Measurements from ENCODE around the gene FBXO10. TPM values are rescaled to one million over a fixed set of nuclear protein-coding genes. Genes with fewer than 3 reads are reported as not detected.
A peak's percentile ranks its signal among the peaks of the same experiment; 100 is the strongest.

Gene FBXO10
- total RNA-seq, 1 experiment from 2014 or later: 14.0 TPM

- peak; percentile 72; the same call in 1 of the 2 replicates for TF ChIP-seq CREM (CRISPR knock-in tag; IDR thresholded peaks at IDR 0.05)
- TF ChIP-seq, protein P1, sequence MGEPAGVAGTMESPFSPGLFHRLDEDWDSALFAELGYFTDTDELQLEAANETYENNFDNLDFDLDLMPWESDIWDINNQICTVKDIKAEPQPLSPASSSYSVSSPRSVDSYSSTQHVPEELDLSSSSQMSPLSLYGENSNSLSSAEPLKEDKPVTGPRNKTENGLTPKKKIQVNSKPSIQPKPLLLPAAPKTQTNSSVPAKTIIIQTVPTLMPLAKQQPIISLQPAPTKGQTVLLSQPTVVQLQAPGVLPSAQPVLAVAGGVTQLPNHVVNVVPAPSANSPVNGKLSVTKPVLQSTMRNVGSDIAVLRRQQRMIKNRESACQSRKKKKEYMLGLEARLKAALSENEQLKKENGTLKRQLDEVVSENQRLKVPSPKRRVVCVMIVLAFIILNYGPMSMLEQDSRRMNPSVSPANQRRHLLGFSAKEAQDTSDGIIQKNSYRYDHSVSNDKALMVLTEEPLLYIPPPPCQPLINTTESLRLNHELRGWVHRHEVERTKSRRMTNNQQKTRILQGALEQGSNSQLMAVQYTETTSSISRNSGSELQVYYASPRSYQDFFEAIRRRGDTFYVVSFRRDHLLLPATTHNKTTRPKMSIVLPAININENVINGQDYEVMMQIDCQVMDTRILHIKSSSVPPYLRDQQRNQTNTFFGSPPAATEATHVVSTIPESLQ (CRISPR knock-in tag; IDR thresholded peaks at IDR 0.05): 0 out of 2 replicates have a peak, but pooled peaks have one; percentile 48
- no peak for TF ChIP-seq ZNF138 (CRISPR knock-in tag; conservative IDR thresholded peaks at IDR 0.05)
- TF ChIP-seq KAT7 (CRISPR knock-in tag; IDR thresholded peaks at IDR 0.05; ENCODE audit: borderline replicate concordance): peak; percentile 95; the same call in 1 of the 2 replicates
- TF ChIP-seq ESRRA (CRISPR knock-in tag; IDR thresholded peaks at IDR 0.05; ENCODE audit: borderline replicate concordance): peak; percentile 96
- peak; percentile 96; the same call in 1 of the 2 replicates for TF ChIP-seq TP53 (CRISPR knock-in tag; IDR thresholded peaks at IDR 0.05)
- TF ChIP-seq E2F4 (CRISPR knock-in tag; IDR thresholded peaks at IDR 0.05; ENCODE audit: borderline replicate concordance, low read depth): peak; percentile 89
- TF ChIP-seq, protein P2, sequence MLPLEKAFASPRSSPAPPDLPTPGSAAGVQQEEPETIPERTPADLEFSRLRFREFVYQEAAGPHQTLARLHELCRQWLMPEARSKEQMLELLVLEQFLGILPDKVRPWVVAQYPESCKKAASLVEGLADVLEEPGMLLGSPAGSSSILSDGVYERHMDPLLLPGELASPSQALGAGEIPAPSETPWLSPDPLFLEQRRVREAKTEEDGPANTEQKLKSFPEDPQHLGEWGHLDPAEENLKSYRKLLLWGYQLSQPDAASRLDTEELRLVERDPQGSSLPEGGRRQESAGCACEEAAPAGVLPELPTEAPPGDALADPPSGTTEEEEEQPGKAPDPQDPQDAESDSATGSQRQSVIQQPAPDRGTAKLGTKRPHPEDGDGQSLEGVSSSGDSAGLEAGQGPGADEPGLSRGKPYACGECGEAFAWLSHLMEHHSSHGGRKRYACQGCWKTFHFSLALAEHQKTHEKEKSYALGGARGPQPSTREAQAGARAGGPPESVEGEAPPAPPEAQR (CRISPR knock-in tag; IDR thresholded peaks at IDR 0.05): no peak
- TF ChIP-seq, protein P3, sequence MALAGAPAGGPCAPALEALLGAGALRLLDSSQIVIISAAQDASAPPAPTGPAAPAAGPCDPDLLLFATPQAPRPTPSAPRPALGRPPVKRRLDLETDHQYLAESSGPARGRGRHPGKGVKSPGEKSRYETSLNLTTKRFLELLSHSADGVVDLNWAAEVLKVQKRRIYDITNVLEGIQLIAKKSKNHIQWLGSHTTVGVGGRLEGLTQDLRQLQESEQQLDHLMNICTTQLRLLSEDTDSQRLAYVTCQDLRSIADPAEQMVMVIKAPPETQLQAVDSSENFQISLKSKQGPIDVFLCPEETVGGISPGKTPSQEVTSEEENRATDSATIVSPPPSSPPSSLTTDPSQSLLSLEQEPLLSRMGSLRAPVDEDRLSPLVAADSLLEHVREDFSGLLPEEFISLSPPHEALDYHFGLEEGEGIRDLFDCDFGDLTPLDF (CRISPR knock-in tag; IDR thresholded peaks at IDR 0.05): peak; percentile 97
- peak; percentile 98 for TF ChIP-seq IRF1 (CRISPR knock-in tag; IDR thresholded peaks at IDR 0.05)
- no peak for TF ChIP-seq RORB (CRISPR knock-in tag; IDR thresholded peaks at IDR 0.05)
- peak; percentile 98 for TF ChIP-seq MYBL2 (CRISPR knock-in tag; IDR thresholded peaks at IDR 0.05)
- no peak for TF ChIP-seq OVOL2 (CRISPR knock-in tag; IDR thresholded peaks at IDR 0.05; ENCODE audit: borderline replicate concordance)
- TF ChIP-seq FOXK1 (CRISPR knock-in tag; IDR thresholded peaks at IDR 0.05): peak; percentile 98
- TF ChIP-seq IRF2 (CRISPR knock-in tag; IDR thresholded peaks at IDR 0.05; ENCODE audit: borderline replicate concordance, low read depth): peak; percentile 66; the same call in 1 of the 2 replicates
- no peak for TF ChIP-seq ZNF425 (CRISPR knock-in tag; conservative IDR thresholded peaks at IDR 0.05)
- TF ChIP-seq, protein P4, sequence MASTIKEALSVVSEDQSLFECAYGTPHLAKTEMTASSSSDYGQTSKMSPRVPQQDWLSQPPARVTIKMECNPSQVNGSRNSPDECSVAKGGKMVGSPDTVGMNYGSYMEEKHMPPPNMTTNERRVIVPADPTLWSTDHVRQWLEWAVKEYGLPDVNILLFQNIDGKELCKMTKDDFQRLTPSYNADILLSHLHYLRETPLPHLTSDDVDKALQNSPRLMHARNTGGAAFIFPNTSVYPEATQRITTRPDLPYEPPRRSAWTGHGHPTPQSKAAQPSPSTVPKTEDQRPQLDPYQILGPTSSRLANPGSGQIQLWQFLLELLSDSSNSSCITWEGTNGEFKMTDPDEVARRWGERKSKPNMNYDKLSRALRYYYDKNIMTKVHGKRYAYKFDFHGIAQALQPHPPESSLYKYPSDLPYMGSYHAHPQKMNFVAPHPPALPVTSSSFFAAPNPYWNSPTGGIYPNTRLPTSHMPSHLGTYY (CRISPR knock-in tag; IDR thresholded peaks at IDR 0.05): no peak
- no peak for TF ChIP-seq ZNF396 (CRISPR knock-in tag; IDR thresholded peaks at IDR 0.05; ENCODE audit: borderline replicate concordance)
- TF ChIP-seq, protein P5, sequence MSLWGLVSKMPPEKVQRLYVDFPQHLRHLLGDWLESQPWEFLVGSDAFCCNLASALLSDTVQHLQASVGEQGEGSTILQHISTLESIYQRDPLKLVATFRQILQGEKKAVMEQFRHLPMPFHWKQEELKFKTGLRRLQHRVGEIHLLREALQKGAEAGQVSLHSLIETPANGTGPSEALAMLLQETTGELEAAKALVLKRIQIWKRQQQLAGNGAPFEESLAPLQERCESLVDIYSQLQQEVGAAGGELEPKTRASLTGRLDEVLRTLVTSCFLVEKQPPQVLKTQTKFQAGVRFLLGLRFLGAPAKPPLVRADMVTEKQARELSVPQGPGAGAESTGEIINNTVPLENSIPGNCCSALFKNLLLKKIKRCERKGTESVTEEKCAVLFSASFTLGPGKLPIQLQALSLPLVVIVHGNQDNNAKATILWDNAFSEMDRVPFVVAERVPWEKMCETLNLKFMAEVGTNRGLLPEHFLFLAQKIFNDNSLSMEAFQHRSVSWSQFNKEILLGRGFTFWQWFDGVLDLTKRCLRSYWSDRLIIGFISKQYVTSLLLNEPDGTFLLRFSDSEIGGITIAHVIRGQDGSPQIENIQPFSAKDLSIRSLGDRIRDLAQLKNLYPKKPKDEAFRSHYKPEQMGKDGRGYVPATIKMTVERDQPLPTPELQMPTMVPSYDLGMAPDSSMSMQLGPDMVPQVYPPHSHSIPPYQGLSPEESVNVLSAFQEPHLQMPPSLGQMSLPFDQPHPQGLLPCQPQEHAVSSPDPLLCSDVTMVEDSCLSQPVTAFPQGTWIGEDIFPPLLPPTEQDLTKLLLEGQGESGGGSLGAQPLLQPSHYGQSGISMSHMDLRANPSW (CRISPR knock-in tag; conservative IDR thresholded peaks at IDR 0.05; ENCODE audit: low read depth): no peak
- 0 out of 2 replicates have a peak, but pooled peaks have one; percentile 58 for TF ChIP-seq HMGXB4 (CRISPR knock-in tag; IDR thresholded peaks at IDR 0.05)
- TF ChIP-seq TEAD4 (CRISPR knock-in tag; IDR thresholded peaks at IDR 0.05): peak; percentile 95
- peak; percentile 80; the same call in 1 of the 2 replicates for TF ChIP-seq NR1H2 (CRISPR knock-in tag; IDR thresholded peaks at IDR 0.05)
These were observed 16.1 kb upstream of the FBXO10 start, which contains the start of gene TOMM5 (continued) for GRCh38 chr9:37592108-37592951.

All from WTC11 (cell line).